ENCODE data around the gene MAPK8. TPM values are rescaled to one million over a fixed set of nuclear protein-coding genes. Genes with fewer than 3 reads are reported as not detected.

Gene MAPK8
- polyA plus RNA-seq, 1 of the 3 experiments (the other 2 are of a cell fraction): 26.4 TPM

- Histone ChIP-seq H2AFZ (ENCODE audit: low read depth) (no peak overlapping the region), H3K4me3 (ENCODE audit: low read depth in 2 of 2, low read length in 1 of 2) (no peak overlapping the region), H3F3A (replicated peaks; ENCODE audit: insufficient read depth) (no peaks in the 10 kb centered on the region), H3K4me1 (ENCODE audit: control insufficient read depth in 1 of 2, insufficient read depth in 2 of 2, low read depth in 1 of 2, low read length in 1 of 2) (peaks cover 3 to 39% of the 10 kb centered on the region in 2 experiments; a peak in 2 of 4 replicates), H3K79me2 (ENCODE audit: insufficient read depth) (peaks cover 16% of the 10 kb centered on the region; the same call in 1 of the 2 replicates), H3K9me3 (no peaks in the 10 kb centered on the region), H3K9me2 (no peaks in the 10 kb centered on the region), H3K36me3 (replicated peaks in 1 of 2; ENCODE audit: control insufficient read depth in 1 of 2, insufficient read depth in 2 of 2, low read length in 1 of 2) (peaks cover 1 to 11% of the 10 kb centered on the region in 2 experiments), H4K20me1 (ENCODE audit: insufficient read depth) (peaks cover 15% of the 10 kb centered on the region; the same call in 1 of the 2 replicates), H3K9ac (no peak overlapping the region), H3K27me3 (ENCODE audit: insufficient read depth) (no peaks in the 10 kb centered on the region), H3K27ac (ENCODE audit: low read depth in 2 of 2, low read length in 1 of 2) (no peak overlapping the region; a peak in 1 of 4 replicates), H3K4me2 (no peak overlapping the region)
- TF ChIP-seq FOSL2 (IDR thresholded peaks at IDR 0.05; ENCODE audit: borderline replicate concordance, low read depth) (no peak), PBX3 (IDR thresholded peaks at IDR 0.05) (no peak), CTCF (IDR thresholded peaks at IDR 0.05) (no peak), CHD2 (IDR thresholded peaks at IDR 0.05; ENCODE audit: low read length, partially characterized antibody) (no peak), RAD21 (IDR thresholded peaks at IDR 0.05; ENCODE audit: low read length) (no peak), NRF1 (IDR thresholded peaks at IDR 0.05; ENCODE audit: low read depth, low read length) (no peak), SIN3A (IDR thresholded peaks at IDR 0.05; ENCODE audit: borderline replicate concordance, low read depth, low read length) (no peak), GABPA (IDR thresholded peaks at IDR 0.05; ENCODE audit: low read depth) (no peak), FOXJ3 (CRISPR knock-in tag; IDR thresholded peaks at IDR 0.05) (no peak), NFIC (IDR thresholded peaks at IDR 0.05; ENCODE audit: borderline replicate concordance) (no peak)
- TF ChIP-seq, protein P1, sequence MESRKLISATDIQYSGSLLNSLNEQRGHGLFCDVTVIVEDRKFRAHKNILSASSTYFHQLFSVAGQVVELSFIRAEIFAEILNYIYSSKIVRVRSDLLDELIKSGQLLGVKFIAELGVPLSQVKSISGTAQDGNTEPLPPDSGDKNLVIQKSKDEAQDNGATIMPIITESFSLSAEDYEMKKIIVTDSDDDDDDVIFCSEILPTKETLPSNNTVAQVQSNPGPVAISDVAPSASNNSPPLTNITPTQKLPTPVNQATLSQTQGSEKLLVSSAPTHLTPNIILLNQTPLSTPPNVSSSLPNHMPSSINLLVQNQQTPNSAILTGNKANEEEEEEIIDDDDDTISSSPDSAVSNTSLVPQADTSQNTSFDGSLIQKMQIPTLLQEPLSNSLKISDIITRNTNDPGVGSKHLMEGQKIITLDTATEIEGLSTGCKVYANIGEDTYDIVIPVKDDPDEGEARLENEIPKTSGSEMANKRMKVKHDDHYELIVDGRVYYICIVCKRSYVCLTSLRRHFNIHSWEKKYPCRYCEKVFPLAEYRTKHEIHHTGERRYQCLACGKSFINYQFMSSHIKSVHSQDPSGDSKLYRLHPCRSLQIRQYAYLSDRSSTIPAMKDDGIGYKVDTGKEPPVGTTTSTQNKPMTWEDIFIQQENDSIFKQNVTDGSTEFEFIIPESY (IDR thresholded peaks at IDR 0.05; ENCODE audit: borderline replicate concordance, low read depth): no peak
- TF ChIP-seq, protein P2, sequence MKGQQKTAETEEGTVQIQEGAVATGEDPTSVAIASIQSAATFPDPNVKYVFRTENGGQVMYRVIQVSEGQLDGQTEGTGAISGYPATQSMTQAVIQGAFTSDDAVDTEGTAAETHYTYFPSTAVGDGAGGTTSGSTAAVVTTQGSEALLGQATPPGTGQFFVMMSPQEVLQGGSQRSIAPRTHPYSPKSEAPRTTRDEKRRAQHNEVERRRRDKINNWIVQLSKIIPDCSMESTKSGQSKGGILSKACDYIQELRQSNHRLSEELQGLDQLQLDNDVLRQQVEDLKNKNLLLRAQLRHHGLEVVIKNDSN (IDR thresholded peaks at IDR 0.05; ENCODE audit: borderline replicate concordance, low read depth): no peak
- TF ChIP-seq, protein P3, sequence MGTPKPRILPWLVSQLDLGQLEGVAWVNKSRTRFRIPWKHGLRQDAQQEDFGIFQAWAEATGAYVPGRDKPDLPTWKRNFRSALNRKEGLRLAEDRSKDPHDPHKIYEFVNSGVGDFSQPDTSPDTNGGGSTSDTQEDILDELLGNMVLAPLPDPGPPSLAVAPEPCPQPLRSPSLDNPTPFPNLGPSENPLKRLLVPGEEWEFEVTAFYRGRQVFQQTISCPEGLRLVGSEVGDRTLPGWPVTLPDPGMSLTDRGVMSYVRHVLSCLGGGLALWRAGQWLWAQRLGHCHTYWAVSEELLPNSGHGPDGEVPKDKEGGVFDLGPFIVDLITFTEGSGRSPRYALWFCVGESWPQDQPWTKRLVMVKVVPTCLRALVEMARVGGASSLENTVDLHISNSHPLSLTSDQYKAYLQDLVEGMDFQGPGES (IDR thresholded peaks at IDR 0.05; ENCODE audit: low read depth, low read length): no peak
- DNase-seq: no peak
- CTCF ChIA-PET: interaction anchor here (0.9 to 2.5 kb wide), 4 partner anchors 13 to 198 kb away, joined by 4 to 10 read pairs (median 4); no protein-coding TSS in a partner anchor
- POLR2A ChIA-PET: no interaction called here
- WGBS (ENCODE audit: low lambda C conversion rate): 50% methylated on average over 2 of the region's 5 CpGs
Observed at GRCh38 chr10:48457949-48458661, 151.6 kb downstream of the MAPK8 start.
